ENCODE results near the gene ISL2. TPM values are rescaled to one million over a fixed set of nuclear protein-coding genes. Genes with fewer than 3 reads are reported as not detected.

Gene ISL2
- total and polyA plus RNA-seq, 7 experiments from 2014 or later, result 0.21 to 0.51 (median 0.27) TPM; not detected in 4

DNA sequence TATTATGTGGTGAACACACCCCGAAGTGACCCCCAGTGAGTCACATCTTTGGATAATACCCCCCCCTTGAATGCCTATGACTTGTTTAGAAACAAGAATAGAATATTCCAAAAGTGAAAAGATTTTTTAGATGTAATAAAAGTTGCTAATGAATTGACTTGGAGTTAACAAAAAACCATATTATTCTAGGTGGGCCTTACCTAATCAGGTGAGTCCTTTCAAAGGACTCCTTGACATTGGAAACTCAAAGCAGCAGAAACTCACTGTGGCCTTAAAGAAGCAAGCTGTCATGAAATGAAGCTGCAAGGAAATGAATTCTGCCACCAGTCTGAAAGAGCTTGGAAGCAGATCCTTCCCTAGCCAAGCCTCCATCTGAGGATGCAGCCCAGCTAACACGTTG is 10.9 kb upstream of the ISL2 start:
- Mint-ChIP-seq H3K4me1 (no peaks in the 10 kb centered on the region), H3K4me3 (no peak overlapping the region), H3K36me3 (no peaks in the 10 kb centered on the region), H3K27me3 (peaks cover 54 to 66% (median 60%) of the 10 kb centered on the region in 5 donors), H3K9me3 (peaks cover 0 to 1% (median 0%) of the 10 kb centered on the region in 11 donors), H3K27ac (no peak overlapping the region)
- Histone ChIP-seq H3K4me1 (ENCODE audit: control insufficient read depth in 2 of 2, insufficient read depth in 2 of 2, low read length in 2 of 2) (no peaks in the 10 kb centered on the region), H3K27me3 (ENCODE audit: control insufficient read depth in 2 of 2, insufficient read depth in 2 of 2, low read length in 2 of 2) (no peaks in the 10 kb centered on the region), H3K4me3 (ENCODE audit: low read length) (no peak overlapping the region), H3K27ac (ENCODE audit: low read depth, low read length) (no peak overlapping the region), H3K9me3 (ENCODE audit: control insufficient read depth in 2 of 3, low read length in 3 of 3) (no peaks in the 10 kb centered on the region), H3K36me3 (ENCODE audit: control insufficient read depth in 2 of 3, insufficient read depth in 3 of 3, low read length in 3 of 3) (no peaks in the 10 kb centered on the region)
- intact Hi-C loops (cut with micrococcal nuclease), result no loop called here
- ChIA-PET CTCF (no interaction called here), POLR2A (no interaction called here)
- ATAC-seq (no peak), DNase-seq (no peak)

DNA sequence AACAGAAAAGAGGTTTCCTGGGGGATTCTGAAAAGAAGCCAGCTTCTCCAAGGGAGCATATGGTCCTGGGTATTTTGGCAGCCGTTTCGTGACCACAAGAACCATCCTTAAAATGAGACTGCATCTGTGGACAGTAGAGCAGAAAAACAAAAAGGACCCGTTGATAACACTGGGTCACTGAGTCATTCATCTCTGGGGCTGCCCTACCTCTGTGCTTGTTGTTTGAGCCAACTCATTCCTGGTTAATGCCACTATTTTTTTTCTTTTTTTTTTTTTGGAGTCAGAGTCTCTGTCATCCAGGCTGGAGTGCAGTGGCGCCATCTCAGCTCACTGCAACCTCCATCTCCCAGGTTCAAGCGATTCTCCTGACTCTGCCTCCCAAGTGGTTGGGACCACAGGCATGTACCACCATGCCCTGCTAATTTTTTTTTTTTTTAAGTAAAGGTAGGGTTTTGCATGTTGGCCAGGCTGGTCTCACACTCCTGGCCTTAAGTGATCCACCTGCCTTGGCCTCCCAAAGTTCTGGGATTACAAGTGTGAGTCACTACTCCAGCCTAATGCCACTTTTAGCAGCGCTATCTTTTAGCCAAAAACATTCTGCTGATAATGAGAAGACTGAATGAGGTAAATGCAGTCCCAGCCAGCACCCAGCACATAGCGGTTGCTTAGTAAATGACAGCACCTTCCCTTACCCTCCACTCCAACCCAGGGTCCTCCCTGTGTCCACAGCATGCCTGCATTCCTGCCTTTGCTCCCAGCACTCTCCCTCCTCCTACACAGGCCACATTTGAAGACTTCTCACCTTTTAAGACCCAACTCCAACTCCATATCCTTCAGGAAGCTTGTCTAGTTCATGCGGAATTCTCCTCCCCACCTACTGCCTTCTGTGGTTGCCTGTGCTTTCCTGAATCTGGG is 9.1 kb upstream of the ISL2 start:
- no peak overlapping the region for H3K27ac ChIP-seq (ENCODE audit: low read depth, low read length)
- intact Hi-C loops (cut with micrococcal nuclease), result no loop called here
- no peak overlapping the region for H3K4me3 ChIP-seq (ENCODE audit: low read length)
- Mint-ChIP-seq H3K9me3 (peaks cover 0 to 1% (median 0%) of the 10 kb centered on the region in 11 donors), H3K4me1 (no peaks in the 10 kb centered on the region), H3K27me3 (peaks cover 50 to 64% (median 60%) of the 10 kb centered on the region in 5 donors), H3K36me3 (no peaks in the 10 kb centered on the region), H3K4me3 (no peak overlapping the region), H3K27ac (no peak overlapping the region)
- POLR2A ChIA-PET, result no interaction called here
- H3K36me3 ChIP-seq (ENCODE audit: control insufficient read depth in 2 of 3, insufficient read depth in 3 of 3, low read length in 3 of 3), result no peaks in the 10 kb centered on the region
- no peaks in the 10 kb centered on the region for H3K9me3 ChIP-seq (ENCODE audit: control insufficient read depth in 2 of 3, low read length in 3 of 3)
- no peak for DNase-seq
- no peaks in the 10 kb centered on the region for H3K27me3 ChIP-seq (ENCODE audit: control insufficient read depth in 2 of 2, insufficient read depth in 2 of 2, low read length in 2 of 2)
- no peaks in the 10 kb centered on the region for H3K4me1 ChIP-seq (ENCODE audit: control insufficient read depth in 2 of 2, insufficient read depth in 2 of 2, low read length in 2 of 2)
- CTCF ChIA-PET, result no interaction called here
- no peak for ATAC-seq

DNA sequence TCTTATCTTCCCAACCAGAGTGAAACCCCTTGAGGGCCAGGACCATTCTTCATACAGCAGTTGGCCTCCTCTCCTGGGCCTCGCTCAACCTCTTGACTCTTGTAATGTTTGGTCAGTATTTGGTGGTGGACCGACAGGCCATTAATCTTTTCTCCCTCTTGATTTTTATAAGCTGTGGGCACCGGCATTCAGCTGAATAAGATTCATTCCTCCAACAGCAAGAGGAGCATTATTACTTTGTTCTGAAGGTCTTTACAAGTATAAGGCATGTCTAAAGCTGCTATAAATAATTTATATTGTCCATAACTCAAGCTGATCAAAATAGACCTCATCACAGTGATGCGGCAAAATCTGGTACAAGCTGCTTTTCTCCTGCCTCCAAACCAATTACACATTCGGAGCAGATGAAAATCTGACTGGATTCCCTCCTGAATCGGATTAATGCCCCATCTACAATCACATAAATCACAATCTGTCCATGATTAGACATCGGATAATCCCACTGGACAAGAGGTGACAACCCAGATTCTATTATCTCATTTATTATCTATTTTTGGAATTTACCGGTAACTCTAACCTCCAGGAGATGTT is 8.4 kb upstream of the ISL2 start:
- Histone ChIP-seq H3K27ac (ENCODE audit: low read depth, low read length) (no peak overlapping the region), H3K4me3 (ENCODE audit: low read length) (no peak overlapping the region), H3K36me3 (ENCODE audit: control insufficient read depth in 2 of 3, insufficient read depth in 3 of 3, low read length in 3 of 3) (no peaks in the 10 kb centered on the region), H3K9me3 (ENCODE audit: control insufficient read depth in 2 of 3, low read length in 3 of 3) (no peaks in the 10 kb centered on the region), H3K4me1 (ENCODE audit: control insufficient read depth in 2 of 2, insufficient read depth in 2 of 2, low read length in 2 of 2) (no peaks in the 10 kb centered on the region), H3K27me3 (ENCODE audit: control insufficient read depth in 2 of 2, insufficient read depth in 2 of 2, low read length in 2 of 2) (no peaks in the 10 kb centered on the region)
- Mint-ChIP-seq H3K36me3 (no peaks in the 10 kb centered on the region), H3K4me1 (no peaks in the 10 kb centered on the region), H3K27me3 (peaks cover 50 to 64% (median 60%) of the 10 kb centered on the region in 5 donors), H3K9me3 (peaks cover 0 to 1% (median 0%) of the 10 kb centered on the region in 11 donors), H3K27ac (no peak overlapping the region), H3K4me3 (no peak overlapping the region)
- intact Hi-C loops (cut with micrococcal nuclease), result no loop called here
- ChIA-PET CTCF (no interaction called here), POLR2A (no interaction called here)
- ATAC-seq (no peak), DNase-seq (no peak)

DNA sequence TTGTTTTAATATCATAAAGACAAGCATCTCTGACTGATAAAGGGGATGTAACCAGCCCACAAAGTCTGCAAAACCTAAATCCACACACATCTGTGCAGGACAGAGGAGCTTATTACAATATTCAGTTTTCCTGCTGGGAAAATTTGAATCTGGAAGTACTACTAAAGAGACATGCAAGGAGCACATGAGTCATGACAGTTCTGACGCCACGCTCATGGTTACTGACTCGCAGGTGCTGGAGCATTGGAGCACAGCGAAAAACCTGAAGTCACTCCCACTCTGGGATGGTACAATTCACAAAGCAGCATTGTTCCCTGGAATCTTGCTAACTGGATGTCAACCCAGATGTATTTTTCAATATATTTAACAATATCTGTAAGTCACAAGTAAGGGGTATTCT is 7.6 kb upstream of the ISL2 start:
- Mint-ChIP-seq H3K4me1 (peaks cover 0 to under 1% (median 0%) of the 10 kb centered on the region in 7 donors), H3K27ac (no peak overlapping the region), H3K9me3 (peaks cover 0 to 1% (median 0%) of the 10 kb centered on the region in 11 donors), H3K4me3 (no peak overlapping the region), H3K27me3 (peaks cover 50 to 64% (median 57%) of the 10 kb centered on the region in 5 donors), H3K36me3 (no peaks in the 10 kb centered on the region)
- ChIA-PET CTCF (no interaction called here), POLR2A (no interaction called here)
- H3K36me3 ChIP-seq (ENCODE audit: control insufficient read depth in 2 of 3, insufficient read depth in 3 of 3, low read length in 3 of 3), result no peaks in the 10 kb centered on the region
- no peak overlapping the region for H3K27ac ChIP-seq (ENCODE audit: low read depth, low read length)
- DNase-seq (no peak), ATAC-seq (no peak)
- no peaks in the 10 kb centered on the region for H3K4me1 ChIP-seq (ENCODE audit: control insufficient read depth in 2 of 2, insufficient read depth in 2 of 2, low read length in 2 of 2)
- H3K9me3 ChIP-seq (ENCODE audit: control insufficient read depth in 2 of 3, low read length in 3 of 3), result no peaks in the 10 kb centered on the region
- intact Hi-C loops (cut with micrococcal nuclease), result no loop called here
- no peaks in the 10 kb centered on the region for H3K27me3 ChIP-seq (ENCODE audit: control insufficient read depth in 2 of 2, insufficient read depth in 2 of 2, low read length in 2 of 2)
- H3K4me3 ChIP-seq (ENCODE audit: low read length), result no peak overlapping the region

DNA sequence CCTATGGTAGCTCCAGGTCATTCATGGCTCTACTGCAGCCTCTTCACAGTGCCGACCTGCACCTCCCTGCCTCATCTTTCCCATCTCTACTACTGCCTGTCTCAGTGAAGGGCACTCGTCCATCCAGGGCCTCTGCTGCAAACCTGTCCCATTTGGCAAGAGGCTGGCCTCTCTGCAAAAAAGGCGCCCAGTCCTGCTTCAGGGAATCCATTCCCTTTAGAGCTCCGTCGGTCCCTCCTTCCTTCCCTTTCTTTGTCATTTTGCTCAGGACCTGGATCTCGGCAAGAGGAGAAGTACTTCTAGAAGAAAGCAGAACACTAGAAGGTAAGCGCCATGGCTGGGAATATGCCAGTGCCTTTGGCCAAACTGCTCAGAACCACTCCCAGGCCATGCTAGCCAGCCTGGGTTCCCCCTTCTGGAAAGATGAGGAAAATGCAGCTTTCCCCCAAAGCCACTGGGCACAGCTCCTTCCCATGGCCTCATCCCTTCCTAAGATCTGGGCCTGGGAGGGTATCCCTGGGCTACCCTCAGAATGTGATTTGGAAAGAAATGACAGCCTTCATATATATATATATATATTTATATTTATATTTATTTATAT is 6.4 kb upstream of the ISL2 start:
- ChIA-PET CTCF (no interaction called here), POLR2A (interaction anchor here (0.6 kb wide), 1 partner anchor 42 kb away, joined by 4 read pairs; no protein-coding TSS in a partner anchor)
- no peak overlapping the region for H3K27ac ChIP-seq (ENCODE audit: low read depth, low read length)
- Mint-ChIP-seq H3K27ac (no peak overlapping the region), H3K27me3 (peaks cover 54 to 72% (median 59%) of the 10 kb centered on the region in 5 donors), H3K4me1 (peaks cover 0 to 5% (median 2%) of the 10 kb centered on the region in 7 donors), H3K4me3 (no peak overlapping the region), H3K36me3 (no peaks in the 10 kb centered on the region), H3K9me3 (peaks cover 0 to 4% (median 0%) of the 10 kb centered on the region in 11 donors)
- H3K36me3 ChIP-seq (ENCODE audit: control insufficient read depth in 2 of 3, insufficient read depth in 3 of 3, low read length in 3 of 3), result no peaks in the 10 kb centered on the region
- no peaks in the 10 kb centered on the region for H3K9me3 ChIP-seq (ENCODE audit: control insufficient read depth in 2 of 3, low read length in 3 of 3)
- ATAC-seq (no peak), DNase-seq (no peak)
- no peak overlapping the region for H3K4me3 ChIP-seq (ENCODE audit: low read length)
- intact Hi-C loops (cut with micrococcal nuclease), result no loop called here
- no peaks in the 10 kb centered on the region for H3K27me3 ChIP-seq (ENCODE audit: control insufficient read depth in 2 of 2, insufficient read depth in 2 of 2, low read length in 2 of 2)
- peaks cover 0 to 3% of the 10 kb centered on the region in 2 donors for H3K4me1 ChIP-seq (ENCODE audit: control insufficient read depth in 2 of 2, insufficient read depth in 2 of 2, low read length in 2 of 2)

DNA sequence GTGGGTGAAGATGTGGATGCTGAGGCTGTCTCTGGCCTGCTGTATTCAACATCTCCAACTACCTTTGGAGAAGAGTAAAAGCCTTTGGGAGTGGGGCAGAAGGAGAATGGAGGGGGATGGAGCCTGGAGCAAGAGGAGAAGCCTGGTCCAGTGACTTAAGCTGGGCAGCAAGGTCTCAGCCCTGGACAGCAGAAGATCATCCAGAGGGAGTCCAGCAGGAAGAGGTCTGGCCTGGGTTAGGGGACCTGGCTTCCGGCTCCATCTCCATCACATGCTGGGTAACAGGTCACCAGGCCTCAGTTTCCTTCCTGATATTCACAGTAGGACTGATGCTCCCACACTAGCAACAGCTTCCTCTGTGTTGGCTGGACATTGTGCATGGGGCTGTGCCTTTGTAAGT is 3.8 kb upstream of the ISL2 start:
- no peak overlapping the region for H3K27ac Mint-ChIP-seq
- H3K27ac ChIP-seq (ENCODE audit: low read depth, low read length), result no peak overlapping the region
- peaks cover 67 to 82% (median 73%) of the 10 kb centered on the region in 5 donors for H3K27me3 Mint-ChIP-seq
- H3K9me3 ChIP-seq (ENCODE audit: control insufficient read depth in 2 of 3, low read length in 3 of 3), result no peaks in the 10 kb centered on the region
- ATAC-seq, result no peak
- H3K4me3 Mint-ChIP-seq, result no peak overlapping the region
- peaks cover 0 to 19% of the 10 kb centered on the region in 2 donors for H3K27me3 ChIP-seq (ENCODE audit: control insufficient read depth in 2 of 2, insufficient read depth in 2 of 2, low read length in 2 of 2)
- no peak for DNase-seq
- H3K4me1 Mint-ChIP-seq, result peaks cover 21 to 29% (median 25%) of the 10 kb centered on the region in 7 donors
- H3K36me3 Mint-ChIP-seq, result peaks cover 0 to 10% (median 0%) of the 10 kb centered on the region in 5 donors
- H3K36me3 ChIP-seq (ENCODE audit: control insufficient read depth in 2 of 3, insufficient read depth in 3 of 3, low read length in 3 of 3), result no peaks in the 10 kb centered on the region
- ChIA-PET POLR2A (interaction anchor here (0.6 kb wide), 1 partner anchor 12 kb away, joined by 3 read pairs; no protein-coding TSS in a partner anchor), CTCF (no interaction called here)
- peaks cover 0 to 4% (median 0%) of the 10 kb centered on the region in 11 donors for H3K9me3 Mint-ChIP-seq
- intact Hi-C loops (cut with micrococcal nuclease), result no loop called here
- no peak overlapping the region for H3K4me3 ChIP-seq (ENCODE audit: low read length)
- H3K4me1 ChIP-seq (ENCODE audit: control insufficient read depth in 2 of 2, insufficient read depth in 2 of 2, low read length in 2 of 2), result peaks cover 18 to 28% of the 10 kb centered on the region in 2 donors

Measured in naive thymus-derived CD4-positive, alpha-beta T cell (primary cell).